Panc1 (cell line): Measurements from ENCODE around the gene SRD5A2. TPM values are rescaled to one million over a fixed set of nuclear protein-coding genes. Genes with fewer than 3 reads are reported as not detected.

Experiments
- ATAC-seq: fragments of 200-7000 bp; cut with Tn5 transposase; 2 replicates; pipeline ENCODE4 v1.9.1; 2020; ENCODE audit warnings: mild to moderate bottlenecking, moderate library complexity
- BruUV-seq: library from RNA; stranded (reverse); fragments of 400-500 nt; replicated peaks from 2 replicates; lab custom pipeline; 2021; lab: Mats Ljungman, UMichigan
- CTCF ChIA-PET: fragments of 300-600 bp; sonication (Branson Sonifier 250); formaldehyde crosslinking; loops from one replicate; lab custom pipeline; 2022; ENCODE audit warnings: antibody characterized with exemption; lab: Charles Lee
- POLR2A ChIA-PET: fragments of 300-600 bp; sonication (Branson Sonifier 250); formaldehyde crosslinking; loops from one replicate; lab custom pipeline; 2022; ENCODE audit warnings: antibody characterized with exemption; lab: Charles Lee
- DNase-seq: peaks from one replicate; pipeline ENCODE4 v3.0.0-alpha.2; 2010; ENCODE audit warnings: low read depth, low spot score
- H3K27ac ChIP-seq: 2 replicates; pipeline ENCODE4 v1.5.1; 2011; ENCODE audit warnings: mild to moderate bottlenecking, low read length, inconsistent platforms
- H3K27me3 ChIP-seq: fragments of 200-500 bp; sonication (Bioruptor generic); 2 replicates; pipeline ENCODE4 v1.6.0; 2014; ENCODE audit warnings: low read length, inconsistent platforms; ENCODE audit not compliant: control insufficient read depth, insufficient read depth
- H3K36me3 ChIP-seq: fragments of 200-500 bp; sonication (Bioruptor generic); 2 replicates; pipeline ENCODE4 v1.5.1; 2014; ENCODE audit warnings: inconsistent platforms, mild to moderate bottlenecking, low read length, moderate library complexity; ENCODE audit not compliant: control insufficient read depth, insufficient read depth
- H3K4me1 ChIP-seq: 2 replicates; pipeline ENCODE4 v1.5.1; 2011; ENCODE audit warnings: inconsistent platforms, mild to moderate bottlenecking, low read length, moderate library complexity; ENCODE audit not compliant: control insufficient read depth, insufficient read depth
- H3K4me3 ChIP-seq, 2 experiments: 2 replicates each; pipeline ENCODE4 v1.5.1; 2011 to 2012; ENCODE audit warnings: low read depth in 2 of 2, low read length in 2 of 2, mild to moderate bottlenecking in 2 of 2, inconsistent platforms in 1 of 2, moderate library complexity in 1 of 2
- H3K9me3 ChIP-seq: fragments of 200-500 bp; sonication (Bioruptor generic); 2 replicates; pipeline ENCODE4 v1.5.1; 2014; ENCODE audit warnings: low read depth, mild to moderate bottlenecking, inconsistent platforms, low read length, moderate library complexity; ENCODE audit not compliant: control insufficient read depth, insufficient read depth
- CTCF ChIP-seq: fragments of 450-650 bp; IDR thresholded peaks from 2 replicates; pipeline ENCODE4 v1.5.1; 2017; ENCODE audit warnings: mild to moderate bottlenecking
- POLR2AphosphoS5 ChIP-seq: IDR thresholded peaks from 2 replicates; pipeline ENCODE4 v1.6.1; 2012; ENCODE audit warnings: mild to moderate bottlenecking, low read depth, low read length, moderate library complexity
- REST ChIP-seq, 2 experiments: IDR thresholded peaks; 2 replicates each; pipeline ENCODE4 v1.6.1; 2011 to 2012; ENCODE audit warnings: low read depth in 2 of 2, control low read depth in 1 of 2, low read length in 1 of 2, mild to moderate bottlenecking in 1 of 2, moderate library complexity in 1 of 2; ENCODE audit not compliant: insufficient read depth in 1 of 2
- SIN3A ChIP-seq: IDR thresholded peaks from 2 replicates; pipeline ENCODE4 v1.6.1; 2012; ENCODE audit warnings: low read depth, mild to moderate bottlenecking, low read length, moderate library complexity, borderline replicate concordance; ENCODE audit not compliant: insufficient read depth
- TCF7L2 ChIP-seq: IDR thresholded peaks from 2 replicates; pipeline ENCODE4 v1.6.1; 2011; ENCODE audit warnings: mild to moderate bottlenecking, low read depth, low read length, inconsistent platforms
- in situ Hi-C: cut with HindIII; loops from 2 replicates; pipeline ENCODE4 v1.10.0; 2016; ENCODE audit warnings: low sequenced_read_pairs, low pct_unique_long_range_greater_than_20kb
- intact Hi-C: fragments of 100-400 bp; cut with micrococcal nuclease; formaldehyde crosslinking; loops from one replicate; pipeline ENCODE4 v1.10.0; 2022; ENCODE audit not compliant: unreplicated experiment
- total RNA-seq: library from RNA; stranded (reverse); gene quantifications from one replicate; pipeline ENCODE4 v1.2.1, GENCODE V29; 2021; ENCODE audit not compliant: unreplicated experiment

SRD5A2 gene
- total RNA-seq, 1 experiment from 2014 or later: not detected

GRCh38 chr2:31558401-31559295 is 22.1 kb downstream of the SRD5A2 start:
- ATAC-seq (no peak), DNase-seq (peak; percentile 4)
- intact Hi-C loops: no loop called here
- H3K36me3 ChIP-seq: no peaks in the 10 kb centered on the region
- H3K9me3 ChIP-seq: no peaks in the 10 kb centered on the region
- no TSS peak for BruUV-seq
- H3K4me1 ChIP-seq: no peaks in the 10 kb centered on the region
- in situ Hi-C loops: no loop called here
- POLR2A ChIA-PET: no interaction called here
- H3K27me3 ChIP-seq: no peaks in the 10 kb centered on the region
- no peak for TF ChIP-seq TCF7L2
- no peak for TF ChIP-seq REST (IDR thresholded peaks at IDR 0.05; ENCODE audit: insufficient read depth in 1 of 2, low read depth in 2 of 2, low read length in 1 of 2)
- TF ChIP-seq SIN3A: no peak
- no peak for TF ChIP-seq CTCF
- no peak for TF ChIP-seq POLR2AphosphoS5
- no peak overlapping the region for H3K27ac ChIP-seq
- CTCF ChIA-PET: no interaction called here
- H3K4me3 ChIP-seq: no peak overlapping the region

- ATAC-seq (no peak), DNase-seq (no peak)
- Histone ChIP-seq H3K4me3 (no peak overlapping the region), H3K4me1 (no peaks in the 10 kb centered on the region), H3K9me3 (no peaks in the 10 kb centered on the region), H3K27ac (no peak overlapping the region), H3K27me3 (no peaks in the 10 kb centered on the region), H3K36me3 (no peaks in the 10 kb centered on the region)
- in situ Hi-C loops (no loop called here), intact Hi-C loops (no loop called here)
- CTCF ChIA-PET: no interaction called here
- POLR2A ChIA-PET: no interaction called here
- no TSS peak for BruUV-seq
- TF ChIP-seq TCF7L2: no peak
- TF ChIP-seq REST (IDR thresholded peaks at IDR 0.05; ENCODE audit: insufficient read depth in 1 of 2, low read depth in 2 of 2, low read length in 1 of 2): no peak
- TF ChIP-seq CTCF: no peak
- TF ChIP-seq SIN3A: no peak
- no peak for TF ChIP-seq POLR2AphosphoS5
Measured at GRCh38 chr2:31556940-31557339, 23.8 kb downstream of the SRD5A2 start.
